Measurements from ENCODE around the gene CST6.

DNA sequence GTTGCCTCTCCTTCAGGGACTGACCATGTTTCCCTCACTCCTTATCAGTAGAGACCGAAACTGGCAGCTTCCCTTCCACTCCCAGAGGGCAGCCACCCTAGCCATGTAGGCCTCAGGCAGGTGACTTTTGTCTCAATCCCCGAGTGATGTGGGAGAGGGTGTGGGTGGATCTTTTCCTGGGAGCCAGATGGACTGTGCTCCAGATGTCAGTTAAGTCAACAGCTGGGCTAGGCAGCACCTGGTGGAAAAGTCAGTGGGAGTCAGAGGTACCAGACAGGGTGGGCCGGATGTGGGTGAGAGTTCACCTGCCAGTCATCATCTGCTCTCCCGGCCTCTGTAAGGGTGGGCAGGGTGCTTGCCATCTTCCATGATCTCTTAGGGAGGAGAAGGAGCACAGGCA, 7.6 kb upstream of the CST6 start:
- TF ChIP-seq, protein P1, sequence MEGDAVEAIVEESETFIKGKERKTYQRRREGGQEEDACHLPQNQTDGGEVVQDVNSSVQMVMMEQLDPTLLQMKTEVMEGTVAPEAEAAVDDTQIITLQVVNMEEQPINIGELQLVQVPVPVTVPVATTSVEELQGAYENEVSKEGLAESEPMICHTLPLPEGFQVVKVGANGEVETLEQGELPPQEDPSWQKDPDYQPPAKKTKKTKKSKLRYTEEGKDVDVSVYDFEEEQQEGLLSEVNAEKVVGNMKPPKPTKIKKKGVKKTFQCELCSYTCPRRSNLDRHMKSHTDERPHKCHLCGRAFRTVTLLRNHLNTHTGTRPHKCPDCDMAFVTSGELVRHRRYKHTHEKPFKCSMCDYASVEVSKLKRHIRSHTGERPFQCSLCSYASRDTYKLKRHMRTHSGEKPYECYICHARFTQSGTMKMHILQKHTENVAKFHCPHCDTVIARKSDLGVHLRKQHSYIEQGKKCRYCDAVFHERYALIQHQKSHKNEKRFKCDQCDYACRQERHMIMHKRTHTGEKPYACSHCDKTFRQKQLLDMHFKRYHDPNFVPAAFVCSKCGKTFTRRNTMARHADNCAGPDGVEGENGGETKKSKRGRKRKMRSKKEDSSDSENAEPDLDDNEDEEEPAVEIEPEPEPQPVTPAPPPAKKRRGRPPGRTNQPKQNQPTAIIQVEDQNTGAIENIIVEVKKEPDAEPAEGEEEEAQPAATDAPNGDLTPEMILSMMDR (IDR thresholded peaks at IDR 0.05), result no peak
- no peak for TF ChIP-seq POLR2A (IDR thresholded peaks at IDR 0.05)

Data from thyroid gland (tissue), 4 donors.